ENCODE results near the gene ADM5.

GRCh38 chr19:49716154-49716553 lies 26.8 kb downstream of the ADM5 start:
- TF ChIP-seq CTCF (IDR thresholded peaks at IDR 0.05), result no peak
- TF ChIP-seq POLR2A (IDR thresholded peaks at IDR 0.05; ENCODE audit: low read depth), result no peak
- no peak for TF ChIP-seq POLR2AphosphoS5 (IDR thresholded peaks at IDR 0.05)
- TF ChIP-seq EP300 (IDR thresholded peaks at IDR 0.05), result no peak
